Muscle layer of duodenum (tissue), 2 donors: ENCODE results near the gene ESR1.

ENCODE experiments used
- H3K27ac ChIP-seq: one replicate; pipeline ENCODE4 v1.7.0; 2013; ENCODE audit warnings: mild to moderate bottlenecking, low read length
- H3K27me3 ChIP-seq: one replicate; pipeline ENCODE4 v1.7.0; 2013; ENCODE audit warnings: low read depth, mild to moderate bottlenecking, control low read depth, low read length
- H3K36me3 ChIP-seq, 2 donors: one replicate each; pipeline ENCODE4 v1.7.0; 2013; ENCODE audit warnings: low read length in 2 of 2, control low read depth in 1 of 2, mild to moderate bottlenecking in 1 of 2; ENCODE audit not compliant: insufficient read depth in 2 of 2, control insufficient read depth in 1 of 2
- H3K4me1 ChIP-seq, 2 donors: one replicate each; pipeline ENCODE4 v1.7.0; 2013; ENCODE audit warnings: low read length in 2 of 2, mild to moderate bottlenecking in 2 of 2, control low read depth in 1 of 2, moderate library complexity in 1 of 2; ENCODE audit not compliant: insufficient read depth in 2 of 2, control insufficient read depth in 1 of 2
- H3K4me3 ChIP-seq, 2 donors: one replicate each; pipeline ENCODE4 v1.7.0; 2013; ENCODE audit warnings: low read length in 2 of 2, low read depth in 1 of 2, mild to moderate bottlenecking in 1 of 2
- H3K9me3 ChIP-seq, 2 donors: one replicate each; pipeline ENCODE4 v1.7.0; 2013; ENCODE audit warnings: low read length in 2 of 2, control low read depth in 1 of 2, mild to moderate bottlenecking in 1 of 2; ENCODE audit not compliant: control insufficient read depth in 1 of 2
- donor health status: healthy.

Gene ESR1

GRCh38 chr6:151993364-151993763 is 185.9 kb downstream of the ESR1 start:
- no peaks in the 10 kb centered on the region for H3K4me1 ChIP-seq
- H3K4me3 ChIP-seq, result no peak overlapping the region
- H3K27me3 ChIP-seq, result no peaks in the 10 kb centered on the region
- no peaks in the 10 kb centered on the region for H3K9me3 ChIP-seq
- H3K36me3 ChIP-seq, result no peaks in the 10 kb centered on the region
- no peak overlapping the region for H3K27ac ChIP-seq

DNA sequence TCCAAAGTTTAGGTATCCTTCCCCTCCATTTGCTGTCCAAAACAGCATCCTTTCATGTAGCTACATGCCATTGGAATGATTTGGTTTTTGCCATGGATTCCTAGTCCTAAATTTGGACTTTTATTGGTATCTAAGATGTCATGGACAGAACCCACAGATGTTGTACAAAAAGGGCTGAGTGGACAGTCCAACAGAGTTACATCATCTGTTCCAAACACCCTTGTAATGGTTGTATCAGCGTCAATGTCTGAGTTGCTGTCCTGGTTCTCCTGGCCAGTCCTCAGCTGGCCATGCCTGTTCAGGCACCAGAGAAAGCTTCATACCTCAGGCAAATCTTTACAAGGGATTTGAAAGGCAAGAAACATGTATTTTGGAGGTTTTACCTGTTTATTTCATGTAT is 191.3 kb downstream of the ESR1 start:
- H3K4me1 ChIP-seq, result no peaks in the 10 kb centered on the region

DNA sequence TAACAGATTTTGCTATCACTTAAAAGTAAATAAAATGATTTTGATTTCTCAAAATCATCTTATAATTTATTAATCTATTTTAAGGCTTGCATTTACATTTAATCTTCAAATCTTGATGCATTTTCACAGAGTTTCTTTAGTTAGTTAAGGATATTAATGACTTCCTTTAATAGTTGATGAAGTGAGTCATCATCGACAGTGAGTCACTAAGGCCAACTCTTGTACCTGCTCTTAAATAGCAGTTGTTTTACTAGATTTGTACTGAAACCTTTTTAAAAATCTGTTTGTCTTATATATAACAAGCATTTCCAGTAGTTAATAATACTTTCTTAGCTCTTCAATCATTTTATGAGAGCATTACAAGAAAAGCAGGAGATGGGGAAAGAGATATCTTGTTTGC is 191.7 kb downstream of the ESR1 start:
- Histone ChIP-seq H3K27ac (no peak overlapping the region), H3K4me1 (no peaks in the 10 kb centered on the region), H3K27me3 (no peaks in the 10 kb centered on the region), H3K4me3 (no peak overlapping the region), H3K36me3 (no peaks in the 10 kb centered on the region), H3K9me3 (no peaks in the 10 kb centered on the region)

More for the DNA sequence above, 191.3 kb downstream of the ESR1 start:
- H3K4me3 ChIP-seq, result no peak overlapping the region
- H3K27ac ChIP-seq, result no peak overlapping the region
- no peaks in the 10 kb centered on the region for H3K27me3 ChIP-seq
- no peaks in the 10 kb centered on the region for H3K36me3 ChIP-seq
- H3K9me3 ChIP-seq, result no peaks in the 10 kb centered on the region

GRCh38 chr6:152001408-152001807 is 193.9 kb downstream of the ESR1 start:
- Histone ChIP-seq H3K36me3 (no peaks in the 10 kb centered on the region), H3K27ac (no peak overlapping the region), H3K4me1 (no peaks in the 10 kb centered on the region), H3K4me3 (no peak overlapping the region), H3K27me3 (no peaks in the 10 kb centered on the region), H3K9me3 (no peaks in the 10 kb centered on the region)

- Histone ChIP-seq H3K4me1 (no peaks in the 10 kb centered on the region), H3K9me3 (no peaks in the 10 kb centered on the region), H3K4me3 (no peak overlapping the region), H3K27ac (no peak overlapping the region), H3K36me3 (no peaks in the 10 kb centered on the region), H3K27me3 (no peaks in the 10 kb centered on the region)
Observed at GRCh38 chr6:152002306-152002705, 194.8 kb downstream of the ESR1 start.

DNA sequence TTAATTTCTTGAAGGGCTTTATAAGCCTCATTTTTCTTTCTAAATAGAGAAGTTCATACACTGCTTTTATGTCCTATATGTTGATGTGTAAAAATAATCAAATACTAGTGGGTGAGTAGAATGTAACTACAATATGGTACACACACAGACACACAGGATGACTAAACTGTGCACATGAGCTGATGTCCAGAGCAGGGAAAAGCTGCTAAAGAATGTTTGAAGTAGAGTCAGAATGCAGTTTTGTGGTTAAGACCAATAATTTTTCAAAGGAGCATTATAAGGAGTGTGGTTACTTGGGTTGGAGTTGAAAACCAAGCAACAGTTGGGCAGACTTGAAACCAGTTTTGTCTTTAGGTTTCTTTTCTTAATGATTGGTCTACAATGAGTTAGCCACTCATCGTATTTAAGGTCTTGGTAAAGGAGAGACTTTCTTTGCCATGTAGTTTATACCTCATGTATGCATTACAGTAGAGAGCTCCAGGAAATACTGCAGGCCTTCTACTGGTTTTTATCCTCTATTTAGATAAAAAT is 196.6 kb downstream of the ESR1 start:
- no peak overlapping the region for H3K27ac ChIP-seq
- no peaks in the 10 kb centered on the region for H3K27me3 ChIP-seq
- H3K4me3 ChIP-seq, result no peak overlapping the region
- no peaks in the 10 kb centered on the region for H3K4me1 ChIP-seq
- no peaks in the 10 kb centered on the region for H3K9me3 ChIP-seq
- no peaks in the 10 kb centered on the region for H3K36me3 ChIP-seq

- no peaks in the 10 kb centered on the region for H3K36me3 ChIP-seq
- H3K4me3 ChIP-seq, result no peak overlapping the region
- H3K27ac ChIP-seq, result no peak overlapping the region
- no peaks in the 10 kb centered on the region for H3K9me3 ChIP-seq
- no peaks in the 10 kb centered on the region for H3K27me3 ChIP-seq
- no peaks in the 10 kb centered on the region for H3K4me1 ChIP-seq
Observed at GRCh38 chr6:152004896-152005295, 197.4 kb downstream of the ESR1 start.

DNA sequence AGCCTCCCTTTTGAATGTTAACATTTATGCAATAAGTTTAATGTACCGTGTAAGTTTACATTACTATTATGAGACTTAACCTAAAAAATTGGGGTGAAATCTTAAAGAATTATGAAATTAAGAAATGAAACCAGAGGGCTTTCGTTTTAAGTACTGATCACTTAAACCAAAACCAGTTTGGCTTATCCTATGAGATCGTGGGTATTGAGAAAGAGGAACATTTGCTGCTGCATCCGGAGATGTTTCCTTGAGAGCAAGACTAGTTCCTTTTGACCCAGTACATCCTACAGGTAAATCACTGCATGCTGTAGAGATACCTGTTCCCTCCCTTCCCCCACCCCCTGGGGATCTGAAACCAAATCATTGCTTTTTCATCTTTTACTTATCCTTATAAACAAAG is 201.3 kb downstream of the ESR1 start:
- Histone ChIP-seq H3K36me3 (no peaks in the 10 kb centered on the region), H3K9me3 (no peaks in the 10 kb centered on the region), H3K27ac (no peak overlapping the region)

DNA sequence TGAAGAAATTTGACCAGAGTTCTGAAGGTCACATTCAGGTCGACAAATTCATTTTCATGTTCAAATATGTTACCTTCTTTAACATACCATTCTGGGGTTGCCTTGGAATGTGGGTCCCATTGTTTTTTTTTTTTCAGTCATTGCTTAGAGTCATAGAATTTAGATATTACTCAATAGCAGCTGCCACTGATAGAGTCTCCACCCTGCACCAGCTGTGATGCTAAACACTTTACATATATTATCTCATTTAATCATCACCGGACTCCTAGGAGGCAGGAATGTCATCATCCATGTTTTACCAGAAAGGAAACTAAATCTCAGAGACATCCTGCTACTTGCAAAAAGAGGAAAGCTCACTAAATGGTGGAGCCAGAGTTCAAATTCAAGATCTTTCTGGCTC is 204.7 kb downstream of the ESR1 start:
- H3K27me3 ChIP-seq, result no peaks in the 10 kb centered on the region
- H3K36me3 ChIP-seq, result no peaks in the 10 kb centered on the region
- H3K9me3 ChIP-seq, result no peaks in the 10 kb centered on the region
- no peaks in the 10 kb centered on the region for H3K4me1 ChIP-seq
- no peak overlapping the region for H3K27ac ChIP-seq
- H3K4me3 ChIP-seq, result no peak overlapping the region

More for the DNA sequence above, 201.3 kb downstream of the ESR1 start:
- Histone ChIP-seq H3K4me3 (no peak overlapping the region), H3K27me3 (no peaks in the 10 kb centered on the region), H3K4me1 (no peaks in the 10 kb centered on the region)

GRCh38 chr6:152018876-152019275 is 211.4 kb downstream of the ESR1 start:
- Histone ChIP-seq H3K4me1 (no peaks in the 10 kb centered on the region), H3K36me3 (no peaks in the 10 kb centered on the region), H3K27me3 (no peaks in the 10 kb centered on the region), H3K27ac (no peak overlapping the region), H3K4me3 (no peak overlapping the region), H3K9me3 (no peaks in the 10 kb centered on the region)

- Histone ChIP-seq H3K9me3 (no peaks in the 10 kb centered on the region), H3K36me3 (no peaks in the 10 kb centered on the region), H3K27ac (no peak overlapping the region), H3K4me3 (no peak overlapping the region), H3K27me3 (no peaks in the 10 kb centered on the region), H3K4me1 (no peaks in the 10 kb centered on the region)
Observed at GRCh38 chr6:152022303-152022702, 214.8 kb downstream of the ESR1 start.

DNA sequence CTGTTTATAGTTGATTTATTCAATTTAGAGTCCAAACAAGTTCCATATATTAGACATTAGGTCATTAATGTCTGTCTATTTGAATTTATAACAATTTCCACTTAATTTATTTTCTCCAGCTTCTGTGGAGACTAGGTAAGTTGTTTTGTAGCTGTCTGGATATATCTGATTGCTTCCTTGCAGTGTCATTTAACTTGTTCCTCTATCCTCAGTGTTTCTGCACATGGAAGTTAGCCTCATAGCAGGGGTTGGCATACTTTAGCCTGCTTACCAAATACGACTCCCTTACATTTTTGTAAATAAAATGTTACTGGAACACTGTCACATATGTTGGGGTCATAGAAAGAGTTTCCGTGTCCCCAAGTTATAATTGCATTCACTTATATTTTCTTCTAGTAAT is 216.1 kb downstream of the ESR1 start:
- Histone ChIP-seq H3K27ac (no peak overlapping the region), H3K27me3 (no peaks in the 10 kb centered on the region), H3K4me3 (no peak overlapping the region), H3K9me3 (no peaks in the 10 kb centered on the region), H3K4me1 (no peaks in the 10 kb centered on the region), H3K36me3 (no peaks in the 10 kb centered on the region)
